Smooth muscle cell (in vitro differentiated cells): ENCODE measurements around the gene ADSL. TPM values are rescaled to one million over a fixed set of nuclear protein-coding genes. Genes with fewer than 3 reads are reported as not detected.

Source experiments
- DNase-seq: peaks from one replicate; lab custom pipeline; 2025; ENCODE audit not compliant: unreplicated experiment; lab: John Stamatoyannopoulos, UW
- H2AFZ ChIP-seq: fragments of 200-600 bp; sonication (generic); 2 replicates; pipeline ENCODE4 v1.6.0; 2016; ENCODE audit warnings: antibody characterized with exemption, low read depth, mild to moderate bottlenecking
- H3F3A ChIP-seq: fragments of 200-600 bp; sonication (generic); 2 replicates; pipeline ENCODE4 v1.6.0; 2017; ENCODE audit warnings: antibody characterized with exemption, low read depth
- H3K27ac ChIP-seq: fragments of 200-600 bp; sonication (generic); 2 replicates; pipeline ENCODE4 v1.5.1; 2016; ENCODE audit warnings: low read depth, mild to moderate bottlenecking
- H3K27me3 ChIP-seq: fragments of 200-600 bp; sonication (generic); 2 replicates; pipeline ENCODE4 v1.6.1; 2016; ENCODE audit warnings: low read depth, mild to moderate bottlenecking
- H3K36me3 ChIP-seq: fragments of 200-600 bp; sonication (generic); 2 replicates; pipeline ENCODE4 v1.5.1; 2016; ENCODE audit warnings: low read depth
- H3K4me1 ChIP-seq: fragments of 200-600 bp; sonication (generic); 2 replicates; pipeline ENCODE4 v1.5.1; 2016; ENCODE audit warnings: low read depth
- H3K4me2 ChIP-seq: fragments of 200-600 bp; sonication (generic); 2 replicates; pipeline ENCODE4 v1.6.0; 2016; ENCODE audit warnings: mild to moderate bottlenecking
- H3K4me3 ChIP-seq: fragments of 200-600 bp; sonication (generic); 2 replicates; pipeline ENCODE4 v1.5.1; 2016; ENCODE audit warnings: mild to moderate bottlenecking
- H3K79me2 ChIP-seq: fragments of 200-600 bp; sonication (generic); 2 replicates; pipeline ENCODE4 v1.6.0; 2016; ENCODE audit warnings: low read depth, mild to moderate bottlenecking
- H3K9ac ChIP-seq: fragments of 200-600 bp; sonication (generic); 2 replicates; pipeline ENCODE4 v1.6.0; 2016; ENCODE audit warnings: low read depth
- H3K9me3 ChIP-seq: fragments of 200-600 bp; sonication (generic); replicated peaks from 2 replicates; pipeline ENCODE4 v1.5.1; 2016; ENCODE audit warnings: low read depth
- H4K20me1 ChIP-seq: fragments of 200-600 bp; sonication (generic); 2 replicates; pipeline ENCODE4 v1.6.0; 2016; ENCODE audit warnings: low read depth
- WGBS: methylation state at CpG from one replicate; pipeline ENCODE4 v1.1.7; 2016; ENCODE audit warnings: low lambda C conversion rate; 5-methylcytosine and 5-hydroxymethylcytosine counted together
- polyA plus RNA-seq: library from polyadenylated mRNA; unstranded; fragments of >200 nt; fragmentation: Nextera tagmentation; extraction: Ambion mirVana; gene quantifications from 2 replicates; pipeline ENCODE4 v1.2.1, GENCODE V29; 2016
- total RNA-seq: library from RNA; depleted of rRNA; stranded (reverse); fragments of >200 nt; gene quantifications from 2 replicates; pipeline ENCODE4 v1.2.3, GENCODE V29; 2014
- TF ChIP-seq, protein P1 (sequence below): fragments of 200-600 bp; sonication (generic); IDR thresholded peaks from 2 replicates; pipeline ENCODE4 v1.5.1; 2017; ENCODE audit warnings: borderline replicate concordance, mild to moderate bottlenecking, antibody characterized with exemption; ENCODE audit not compliant: insufficient read depth, poor library complexity, severe bottlenecking

Gene ADSL
- total RNA-seq, result 65.1 and 77.1 TPM in 2 replicates
- 45.9 and 50.1 TPM in 2 replicates for polyA plus RNA-seq

- Histone ChIP-seq H3K27me3 (no peaks in the 10 kb centered on the region), H4K20me1 (peaks cover 19% of the 10 kb centered on the region), H3F3A (no peaks in the 10 kb centered on the region), H3K79me2 (peaks cover 45% of the 10 kb centered on the region), H2AFZ (peak within 1 kb of the TSS; percentile 69), H3K4me2 (peak within 1 kb of the TSS; percentile 89), H3K27ac (peak within 1 kb of the TSS; percentile 63), H3K4me3 (peak within 1 kb of the TSS; percentile 91), H3K4me1 (peaks cover 15% of the 10 kb centered on the region), H3K9ac (peak within 1 kb of the TSS; percentile 67), H3K36me3 (peaks cover 7% of the 10 kb centered on the region), H3K9me3 (no peaks in the 10 kb centered on the region)
- WGBS, result under 1% methylated on average over 65 of the region's 65 CpGs
- TF ChIP-seq, protein P1, sequence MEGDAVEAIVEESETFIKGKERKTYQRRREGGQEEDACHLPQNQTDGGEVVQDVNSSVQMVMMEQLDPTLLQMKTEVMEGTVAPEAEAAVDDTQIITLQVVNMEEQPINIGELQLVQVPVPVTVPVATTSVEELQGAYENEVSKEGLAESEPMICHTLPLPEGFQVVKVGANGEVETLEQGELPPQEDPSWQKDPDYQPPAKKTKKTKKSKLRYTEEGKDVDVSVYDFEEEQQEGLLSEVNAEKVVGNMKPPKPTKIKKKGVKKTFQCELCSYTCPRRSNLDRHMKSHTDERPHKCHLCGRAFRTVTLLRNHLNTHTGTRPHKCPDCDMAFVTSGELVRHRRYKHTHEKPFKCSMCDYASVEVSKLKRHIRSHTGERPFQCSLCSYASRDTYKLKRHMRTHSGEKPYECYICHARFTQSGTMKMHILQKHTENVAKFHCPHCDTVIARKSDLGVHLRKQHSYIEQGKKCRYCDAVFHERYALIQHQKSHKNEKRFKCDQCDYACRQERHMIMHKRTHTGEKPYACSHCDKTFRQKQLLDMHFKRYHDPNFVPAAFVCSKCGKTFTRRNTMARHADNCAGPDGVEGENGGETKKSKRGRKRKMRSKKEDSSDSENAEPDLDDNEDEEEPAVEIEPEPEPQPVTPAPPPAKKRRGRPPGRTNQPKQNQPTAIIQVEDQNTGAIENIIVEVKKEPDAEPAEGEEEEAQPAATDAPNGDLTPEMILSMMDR, result no peak
- DNase-seq, result peak; percentile 68
Observed at GRCh38 chr22:40346185-40347118, at the start of gene ADSL. TSS of gene ADSL (plus strand) at chr22:40346500. CDS start at chr22:40346559, 59 bp downstream.

DNA sequence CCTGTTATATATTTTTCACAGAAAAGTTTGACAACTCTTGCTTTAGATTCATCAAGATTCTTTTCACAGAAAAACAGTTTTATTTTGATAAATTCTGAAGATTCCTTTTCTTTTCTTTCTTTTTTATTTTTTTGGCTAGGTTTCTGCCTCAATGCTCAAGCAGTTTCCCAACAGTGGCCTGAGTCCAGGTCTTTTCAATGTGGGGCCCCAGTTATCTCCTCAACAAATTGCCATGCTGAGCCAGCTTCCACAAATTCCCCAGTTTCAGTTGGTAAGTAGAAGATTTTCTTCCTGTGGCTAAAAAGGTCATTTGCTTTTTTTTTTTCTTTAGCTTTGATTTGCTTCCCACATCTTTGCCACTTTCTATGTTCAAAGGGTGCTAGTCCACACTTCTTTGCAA is 46.0 kb upstream of the ADSL start:
- Histone ChIP-seq H3K79me2 (no peaks in the 10 kb centered on the region), H3K9ac (no peak overlapping the region), H3K27me3 (no peaks in the 10 kb centered on the region), H3K27ac (no peak overlapping the region), H2AFZ (no peak overlapping the region), H3K4me2 (no peak overlapping the region), H3K9me3 (no peaks in the 10 kb centered on the region), H3K36me3 (peaks cover 22% of the 10 kb centered on the region), H3K4me1 (no peaks in the 10 kb centered on the region), H3K4me3 (no peak overlapping the region), H4K20me1 (no peaks in the 10 kb centered on the region), H3F3A (no peaks in the 10 kb centered on the region)
- TF ChIP-seq, protein P1, result no peak
- DNase-seq, result no peak

GRCh38 chr22:40300884-40301672 is 45.2 kb upstream of the ADSL start:
- H3K36me3 ChIP-seq, result peaks cover 22% of the 10 kb centered on the region
- no peak overlapping the region for H3K4me2 ChIP-seq
- no peak for DNase-seq
- H3K4me1 ChIP-seq, result no peaks in the 10 kb centered on the region
- 97% methylated on average over 11 of the region's 11 CpGs for WGBS
- H2AFZ ChIP-seq, result no peak overlapping the region
- no peaks in the 10 kb centered on the region for H3K27me3 ChIP-seq
- H3K79me2 ChIP-seq, result no peaks in the 10 kb centered on the region
- no peaks in the 10 kb centered on the region for H3F3A ChIP-seq
- TF ChIP-seq, protein P1, result no peak
- no peak overlapping the region for H3K27ac ChIP-seq
- no peak overlapping the region for H3K4me3 ChIP-seq
- no peaks in the 10 kb centered on the region for H4K20me1 ChIP-seq
- no peaks in the 10 kb centered on the region for H3K9me3 ChIP-seq
- no peak overlapping the region for H3K9ac ChIP-seq
